ENCODE results near the gene SLC25A42.
A peak's percentile ranks its signal among the peaks of the same experiment; 100 is the strongest.
"Not testable (repeated sequence)": the region's sequence is repeated elsewhere in the genome, so short reads cannot be mapped to it uniquely, and the experiment has no call there.

Gene SLC25A42

GRCh38 chr19:19063183-19064097 is at the start of gene SLC25A42:
Gene SLC25A42, plus strand, starts transcription at chr19:19063994. Its CDS starts 32,131 bp downstream, at chr19:19096125.
- DNase-seq (ENCODE audit: low read depth) = peak; percentile 98

GRCh38 chr19:19021115-19021514 is 42.7 kb upstream of the SLC25A42 start:
- DNase-seq (ENCODE audit: low read depth) = no peak

GRCh38 chr19:19022380-19022961 is 41.3 kb upstream of the SLC25A42 start:
- no peak for DNase-seq (ENCODE audit: low read depth)

- DNase-seq (ENCODE audit: low read depth) = not testable (repeated sequence)
Observed at GRCh38 chr19:19023376-19023775, 40.4 kb upstream of the SLC25A42 start.

GRCh38 chr19:19025861-19026260 is 37.9 kb upstream of the SLC25A42 start:
- no peak for DNase-seq (ENCODE audit: low read depth)

GRCh38 chr19:19026299-19026971 is 37.4 kb upstream of the SLC25A42 start:
- DNase-seq (ENCODE audit: low read depth) = no peak

- no peak for DNase-seq (ENCODE audit: low read depth)
Observed at GRCh38 chr19:19027228-19027627, 36.6 kb upstream of the SLC25A42 start.

- no peak for DNase-seq (ENCODE audit: low read depth)
Observed at GRCh38 chr19:19028526-19028925, 35.3 kb upstream of the SLC25A42 start.

- DNase-seq (ENCODE audit: low read depth) = no peak
Observed at GRCh38 chr19:19031891-19032290, 31.9 kb upstream of the SLC25A42 start.

GRCh38 chr19:19032420-19033175 is 31.2 kb upstream of the SLC25A42 start:
- DNase-seq (ENCODE audit: low read depth) = peak; percentile 85

GRCh38 chr19:19033176-19033425 is 30.7 kb upstream of the SLC25A42 start:
- no peak for DNase-seq (ENCODE audit: low read depth)

- DNase-seq (ENCODE audit: low read depth) = peak; percentile 88
Observed at GRCh38 chr19:19033426-19034203, 30.2 kb upstream of the SLC25A42 start, which contains the start of the genes ARMC6 and SUGP2. Gene ARMC6, plus strand, starts transcription at chr19:19033603. Its CDS starts 607 bp downstream, at chr19:19034210. Gene SUGP2, minus strand, starts transcription at chr19:19033517. Its CDS starts 2,446 bp downstream, at chr19:19031071.

- DNase-seq (ENCODE audit: low read depth) = peak; percentile 53
Observed at GRCh38 chr19:19034204-19034624, 29.6 kb upstream of the SLC25A42 start.

- no peak for DNase-seq (ENCODE audit: low read depth)
Observed at GRCh38 chr19:19039901-19040300, 23.9 kb upstream of the SLC25A42 start.

GRCh38 chr19:19040417-19040816 is 23.4 kb upstream of the SLC25A42 start:
- no peak for DNase-seq (ENCODE audit: low read depth)

- no peak for DNase-seq (ENCODE audit: low read depth)
Observed at GRCh38 chr19:19042732-19043280, 21.0 kb upstream of the SLC25A42 start.

- DNase-seq (ENCODE audit: low read depth) = no peak
Observed at GRCh38 chr19:19043481-19043880, 20.3 kb upstream of the SLC25A42 start.

GRCh38 chr19:19043881-19044280 is 19.9 kb upstream of the SLC25A42 start:
- no peak for DNase-seq (ENCODE audit: low read depth)

- DNase-seq (ENCODE audit: low read depth) = no peak
Observed at GRCh38 chr19:19049406-19049805, 14.4 kb upstream of the SLC25A42 start.

GRCh38 chr19:19050104-19050503 is 13.7 kb upstream of the SLC25A42 start:
- DNase-seq (ENCODE audit: low read depth) = no peak

- DNase-seq (ENCODE audit: low read depth) = no peak
Observed at GRCh38 chr19:19050731-19051130, 13.1 kb upstream of the SLC25A42 start.
